MCF 10A (cell line): ENCODE data around the gene FADS6. TPM values are rescaled to one million over a fixed set of nuclear protein-coding genes. Genes with fewer than 3 reads are reported as not detected.

Experiments
- BruUV-seq: library from RNA; stranded (reverse); fragments of 400-500 nt; replicated peaks from 2 replicates; lab custom pipeline; 2021; lab: Mats Ljungman, UMichigan
- CTCF ChIA-PET: fragments of 300-600 bp; sonication (Branson Sonifier 250); formaldehyde crosslinking; extraction: SDS; loops from one replicate; lab custom pipeline; 2021; ENCODE audit warnings: antibody characterized with exemption, inconsistent platforms; lab: Yijun Ruan, JAX
- POLR2A ChIA-PET: fragments of 300-600, 350-650 bp; sonication (Branson Sonifier 250); formaldehyde crosslinking; extraction: SDS; loops from one replicate; lab custom pipeline; 2020; ENCODE audit warnings: antibody characterized with exemption, inconsistent platforms; lab: Yijun Ruan, JAX
- DNase-seq: peaks from one replicate; pipeline ENCODE4 v3.0.0-alpha.2; 2018; ENCODE audit not compliant: unreplicated experiment
- H3K27ac Mint-ChIP-seq: one replicate; pipeline ENCODE4 v1.8.0; 2022; ENCODE audit warnings: mild to moderate bottlenecking, low read depth, mixed read lengths; ENCODE audit not compliant: unreplicated experiment
- H3K27me3 Mint-ChIP-seq: one replicate; pipeline ENCODE4 v1.8.0; 2022; ENCODE audit warnings: mixed read lengths; ENCODE audit not compliant: insufficient read depth, unreplicated experiment
- H3K36me3 Mint-ChIP-seq: one replicate; pipeline ENCODE4 v1.8.0; 2022; ENCODE audit warnings: mild to moderate bottlenecking, moderate library complexity, mixed read lengths; ENCODE audit not compliant: insufficient read depth, unreplicated experiment
- H3K4me1 Mint-ChIP-seq: one replicate; pipeline ENCODE4 v1.8.0; 2022; ENCODE audit warnings: mixed read lengths; ENCODE audit not compliant: insufficient read depth, unreplicated experiment
- H3K4me3 Mint-ChIP-seq: one replicate; pipeline ENCODE4 v1.8.0; 2022; ENCODE audit warnings: mild to moderate bottlenecking, moderate library complexity, mixed read lengths; ENCODE audit not compliant: unreplicated experiment
- H3K9me3 Mint-ChIP-seq: one replicate; pipeline ENCODE4 v1.8.0; 2022; ENCODE audit warnings: mixed read lengths; ENCODE audit not compliant: unreplicated experiment
- intact Hi-C: fragments of 100-400 bp; cut with micrococcal nuclease; formaldehyde crosslinking; loops from 2 replicates; pipeline ENCODE4 v1.14.1; 2022
- total RNA-seq: library from RNA; stranded (reverse); gene quantifications from 2 replicates; pipeline ENCODE4 v1.2.3, GENCODE V29; 2022
- TF ChIP-seq, protein P1 (sequence below): fragments of 200-600 bp; IDR thresholded peaks from one replicate; pipeline ENCODE4 v1.8.0; 2022; ENCODE audit warnings: antibody characterized with exemption, mild to moderate bottlenecking; ENCODE audit not compliant: unreplicated experiment

FADS6 gene
- total RNA-seq, 1 experiment from 2014 or later = not detected

DNA sequence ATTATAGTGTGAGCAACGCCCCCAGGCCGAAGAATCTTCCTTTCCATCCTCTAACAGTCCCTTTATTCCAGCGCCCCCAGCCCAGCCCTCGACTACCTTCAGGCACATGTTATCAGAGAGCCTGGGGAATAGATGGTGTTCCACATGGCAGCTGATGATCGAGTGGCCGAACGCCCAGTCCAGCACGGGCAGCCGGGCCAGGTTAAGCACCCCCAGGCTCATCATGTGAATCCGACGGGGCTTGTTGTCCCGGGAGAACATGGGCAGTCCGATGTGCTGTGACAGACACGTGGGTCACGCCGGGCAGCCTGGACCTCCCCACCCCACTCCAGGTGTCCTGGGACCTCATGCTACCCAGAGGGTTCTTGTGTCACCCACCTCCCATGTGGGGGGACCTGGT, 14.1 kb downstream of the FADS6 start:
- no TSS peak for BruUV-seq
- no peak overlapping the region for H3K4me3 Mint-ChIP-seq
- DNase-seq = no peak
- ChIA-PET POLR2A (interaction anchor here (1.1 to 1.6 kb wide), 2 partner anchors 42 to 108 kb away, joined by 3 read pairs; partner anchors contain the start of gene CDR2L), CTCF (no interaction called here)
- H3K36me3 Mint-ChIP-seq = no peaks in the 10 kb centered on the region
- no peaks in the 10 kb centered on the region for H3K9me3 Mint-ChIP-seq
- TF ChIP-seq, protein P1, sequence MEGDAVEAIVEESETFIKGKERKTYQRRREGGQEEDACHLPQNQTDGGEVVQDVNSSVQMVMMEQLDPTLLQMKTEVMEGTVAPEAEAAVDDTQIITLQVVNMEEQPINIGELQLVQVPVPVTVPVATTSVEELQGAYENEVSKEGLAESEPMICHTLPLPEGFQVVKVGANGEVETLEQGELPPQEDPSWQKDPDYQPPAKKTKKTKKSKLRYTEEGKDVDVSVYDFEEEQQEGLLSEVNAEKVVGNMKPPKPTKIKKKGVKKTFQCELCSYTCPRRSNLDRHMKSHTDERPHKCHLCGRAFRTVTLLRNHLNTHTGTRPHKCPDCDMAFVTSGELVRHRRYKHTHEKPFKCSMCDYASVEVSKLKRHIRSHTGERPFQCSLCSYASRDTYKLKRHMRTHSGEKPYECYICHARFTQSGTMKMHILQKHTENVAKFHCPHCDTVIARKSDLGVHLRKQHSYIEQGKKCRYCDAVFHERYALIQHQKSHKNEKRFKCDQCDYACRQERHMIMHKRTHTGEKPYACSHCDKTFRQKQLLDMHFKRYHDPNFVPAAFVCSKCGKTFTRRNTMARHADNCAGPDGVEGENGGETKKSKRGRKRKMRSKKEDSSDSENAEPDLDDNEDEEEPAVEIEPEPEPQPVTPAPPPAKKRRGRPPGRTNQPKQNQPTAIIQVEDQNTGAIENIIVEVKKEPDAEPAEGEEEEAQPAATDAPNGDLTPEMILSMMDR = no peak
- intact Hi-C loops = no loop called here
- H3K27me3 Mint-ChIP-seq = no peaks in the 10 kb centered on the region
- peaks cover 12% of the 10 kb centered on the region for H3K4me1 Mint-ChIP-seq
- no peak overlapping the region for H3K27ac Mint-ChIP-seq

DNA sequence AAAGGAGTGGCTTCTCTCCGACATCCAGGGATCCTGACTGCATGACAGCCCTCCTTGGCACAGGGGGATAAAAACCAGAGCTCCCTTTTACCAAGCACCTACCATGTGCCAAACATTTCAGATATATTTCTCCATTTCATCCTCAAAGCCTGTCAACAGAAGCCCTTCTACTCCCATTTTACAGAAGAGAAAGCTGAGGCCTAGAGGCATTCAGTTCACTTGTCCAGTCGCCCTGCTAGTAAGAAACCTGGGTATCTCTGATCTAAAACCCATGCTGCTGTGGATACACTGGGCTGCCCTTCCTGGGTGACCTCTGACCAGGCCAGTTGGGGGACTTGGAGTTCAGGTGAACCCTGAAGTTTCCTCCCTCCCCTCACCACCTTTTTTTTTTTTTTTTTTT, 14.8 kb downstream of the FADS6 start:
- H3K4me3 Mint-ChIP-seq = no peak overlapping the region
- DNase-seq = no peak
- H3K27ac Mint-ChIP-seq = no peak overlapping the region
- CTCF ChIA-PET = interaction anchor here (0.6 to 1.1 kb wide), 2 partner anchors 17 to 79 kb away, joined by 3 to 6 read pairs; no protein-coding TSS in a partner anchor
- TF ChIP-seq, protein P1 = no peak
- H3K9me3 Mint-ChIP-seq = no peaks in the 10 kb centered on the region
- peaks cover 17% of the 10 kb centered on the region for H3K4me1 Mint-ChIP-seq
- H3K27me3 Mint-ChIP-seq = no peaks in the 10 kb centered on the region
- POLR2A ChIA-PET = interaction anchor here (0.6 to 1.6 kb wide), 5 partner anchors 32 to 149 kb away, joined by 3 to 4 read pairs (median 3); no protein-coding TSS in a partner anchor
- intact Hi-C loops = no loop called here
- BruUV-seq = no TSS peak
- no peaks in the 10 kb centered on the region for H3K36me3 Mint-ChIP-seq

GRCh38 chr17:74877592-74878548, 15.6 kb downstream of the FADS6 start:
- Mint-ChIP-seq H3K4me3 (no peak overlapping the region), H3K27me3 (no peaks in the 10 kb centered on the region), H3K9me3 (no peaks in the 10 kb centered on the region), H3K27ac (no peak overlapping the region), H3K36me3 (peaks cover 6% of the 10 kb centered on the region), H3K4me1 (peaks cover 17% of the 10 kb centered on the region)
- TF ChIP-seq, protein P1 = no peak
- ChIA-PET POLR2A (interaction anchor here (0.6 to 1.6 kb wide), 6 partner anchors 33 to 232 kb away, joined by 3 to 4 read pairs (median 3); partner anchors contain the start of gene ARMC7), CTCF (interaction anchor here (0.6 to 1.2 kb wide), 4 partner anchors 15 to 84 kb away, joined by 3 to 6 read pairs (median 3); no protein-coding TSS in a partner anchor)
- BruUV-seq = no TSS peak
- intact Hi-C loops = no loop called here
- peak; percentile 76 for DNase-seq
